IMR-90 (cell line): Measurements from ENCODE around the gene WWC2. TPM values are rescaled to one million over a fixed set of nuclear protein-coding genes. Genes with fewer than 3 reads are reported as not detected.

Experiments used
- ATAC-seq: fragments of 200-7000 bp; cut with Tn5 transposase; 2 replicates; pipeline ENCODE4 v1.9.1; 2020; ENCODE audit warnings: low read depth, mild to moderate bottlenecking, moderate library complexity
- BruUV-seq: library from RNA; stranded (reverse); fragments of 400-500 nt; replicated peaks from 2 replicates; lab custom pipeline; 2021; lab: Mats Ljungman, UMichigan
- CTCF ChIA-PET: fragments of 300-600 bp; formaldehyde crosslinking; extraction: SDS; loops from one replicate; lab custom pipeline; 2021; ENCODE audit warnings: antibody characterized with exemption; lab: Yijun Ruan, JAX
- POLR2A ChIA-PET: fragments of 300-600 bp; sonication (Branson Sonifier 250); formaldehyde crosslinking; loops from one replicate; lab custom pipeline; 2022; ENCODE audit warnings: antibody characterized with exemption; ENCODE audit not compliant: unreplicated experiment; lab: Charles Lee
- DNase-seq: peaks from one replicate; pipeline ENCODE4 v3.0.0; 2013
- H2AFZ ChIP-seq: replicated peaks from 2 replicates; pipeline ENCODE3; 2013; ENCODE audit warnings: low read length, mild to moderate bottlenecking; ENCODE audit not compliant: poor library complexity
- H2AK5ac ChIP-seq: 2 replicates; pipeline ENCODE4 v1.6.1; 2013; ENCODE audit warnings: low read depth, low read length, inconsistent platforms
- H2AK9ac ChIP-seq: replicated peaks from 2 replicates; pipeline ENCODE3; 2013; ENCODE audit warnings: mild to moderate bottlenecking, low read depth, low read length, moderate library complexity; ENCODE audit not compliant: poor library complexity
- H2BK120ac ChIP-seq: 2 replicates; pipeline ENCODE4 v1.6.1; 2013; ENCODE audit warnings: low read depth, low read length, inconsistent platforms
- H2BK15ac ChIP-seq: 3 replicates; pipeline ENCODE4 v1.6.1; 2013; ENCODE audit warnings: low read depth, low read length, inconsistent platforms
- H2BK20ac ChIP-seq: 2 replicates; pipeline ENCODE4 v1.6.1; 2013; ENCODE audit warnings: low read depth, mild to moderate bottlenecking, inconsistent platforms, low read length, moderate library complexity
- H2BK5ac ChIP-seq: 2 replicates; pipeline ENCODE4 v1.6.1; 2013; ENCODE audit warnings: mild to moderate bottlenecking, low read depth, low read length, inconsistent platforms; ENCODE audit not compliant: poor library complexity, severe bottlenecking
- H3K14ac ChIP-seq: replicated peaks from 2 replicates; pipeline ENCODE4 v1.6.1; 2013; ENCODE audit warnings: low read depth, low read length, inconsistent platforms
- H3K18ac ChIP-seq: 2 replicates; pipeline ENCODE4 v1.6.1; 2013; ENCODE audit warnings: low read depth, low read length, control low read depth
- H3K23ac ChIP-seq: 2 replicates; pipeline ENCODE4 v1.6.1; 2013; ENCODE audit warnings: low read depth, low read length, inconsistent platforms
- H3K27ac ChIP-seq: 2 replicates; pipeline ENCODE4 v1.5.1; 2013; ENCODE audit warnings: mild to moderate bottlenecking, control low read depth, low read length; ENCODE audit not compliant: insufficient read depth
- H3K27me3 ChIP-seq: 2 replicates; pipeline ENCODE4 v1.6.1; 2013; ENCODE audit warnings: low read length; ENCODE audit not compliant: control insufficient read depth, insufficient read depth
- H3K36me3 ChIP-seq: 2 replicates; pipeline ENCODE4 v1.6.1; 2013; ENCODE audit warnings: low read length, mixed read lengths; ENCODE audit not compliant: control insufficient read depth, insufficient read depth
- H3K4ac ChIP-seq: 2 replicates; pipeline ENCODE4 v1.6.1; 2013; ENCODE audit warnings: low read depth, low read length, inconsistent platforms
- H3K4me1 ChIP-seq: 2 replicates; pipeline ENCODE4 v1.6.1; 2013; ENCODE audit warnings: low read length, mixed read lengths; ENCODE audit not compliant: control insufficient read depth, insufficient read depth
- H3K4me2 ChIP-seq: 2 replicates; pipeline ENCODE4 v1.6.1; 2013; ENCODE audit warnings: low read depth, mild to moderate bottlenecking, control low read depth, low read length, moderate library complexity
- H3K4me3 ChIP-seq: 2 replicates; pipeline ENCODE4 v1.5.1; 2013; ENCODE audit warnings: low read depth, mild to moderate bottlenecking, control low read depth, low read length, moderate library complexity; ENCODE audit not compliant: insufficient read depth
- H3K56ac ChIP-seq: 2 replicates; pipeline ENCODE4 v1.6.1; 2013; ENCODE audit warnings: low read length, inconsistent platforms; ENCODE audit not compliant: insufficient read depth; ENCODE audit errors: extremely low read depth
- H3K79me1 ChIP-seq, 2 experiments: 2 replicates each; pipeline ENCODE4 v1.6.1; 2013; ENCODE audit warnings: low read length in 2 of 2, inconsistent platforms in 1 of 2, low read depth in 1 of 2
- H3K9ac ChIP-seq: 2 replicates; pipeline ENCODE4 v1.6.1; 2013; ENCODE audit warnings: low read depth, low read length, control low read depth
- H3K9me1 ChIP-seq: 2 replicates; pipeline ENCODE4 v1.6.1; 2013; ENCODE audit warnings: low read length, inconsistent platforms; ENCODE audit not compliant: insufficient read depth
- H3K9me3 ChIP-seq: 2 replicates; pipeline ENCODE4 v1.6.1; 2013; ENCODE audit warnings: low read length; ENCODE audit not compliant: control insufficient read depth, insufficient read depth
- H4K20me1 ChIP-seq: 2 replicates; pipeline ENCODE4 v1.6.1; 2013; ENCODE audit warnings: low read length, inconsistent platforms; ENCODE audit not compliant: insufficient read depth
- H4K5ac ChIP-seq: 2 replicates; pipeline ENCODE4 v1.6.1; 2013; ENCODE audit warnings: mild to moderate bottlenecking, low read depth, low read length, control low read depth
- H4K8ac ChIP-seq, 2 experiments: 2 replicates each; pipeline ENCODE4 v1.6.1; 2013; ENCODE audit warnings: low read depth in 2 of 2, low read length in 2 of 2, control low read depth in 1 of 2, inconsistent platforms in 1 of 2
- H4K91ac ChIP-seq: 2 replicates; pipeline ENCODE4 v1.6.1; 2013; ENCODE audit warnings: low read depth, low read length, inconsistent platforms; ENCODE audit not compliant: insufficient read depth
- CEBPB ChIP-seq: IDR thresholded peaks from 2 replicates; pipeline ENCODE4 v1.6.1; 2012; ENCODE audit warnings: low read depth, low read length, improper control_type of control experiment
- CHD1 ChIP-seq: IDR thresholded peaks from 2 replicates; pipeline ENCODE4 v1.6.1; 2012; ENCODE audit warnings: low read depth, low read length, improper control_type of control experiment
- CTCF ChIP-seq: conservative IDR thresholded peaks from 2 replicates; pipeline ENCODE4 v1.5.1; 2012; ENCODE audit warnings: mild to moderate bottlenecking, low read depth, low read length, improper control_type of control experiment
- FOS ChIP-seq: fragments of 150-350 bp; IDR thresholded peaks from 2 replicates; pipeline ENCODE4 v1.6.1; 2016; ENCODE audit warnings: low read depth, low read length
- MXI1 ChIP-seq: IDR thresholded peaks from 2 replicates; pipeline ENCODE4 v1.6.1; 2012; ENCODE audit warnings: low read depth, mild to moderate bottlenecking, low read length, moderate library complexity, borderline replicate concordance
- NFE2L2 ChIP-seq: fragments of 150-350 bp; IDR thresholded peaks from 2 replicates; pipeline ENCODE4 v1.6.1; 2016; ENCODE audit warnings: low read depth, mild to moderate bottlenecking, low read length
- POLR2A ChIP-seq: IDR thresholded peaks from 2 replicates; pipeline ENCODE4 v1.6.1; 2012; ENCODE audit warnings: mild to moderate bottlenecking, low read depth, low read length
- SMC3 ChIP-seq: fragments of 150-350 bp; IDR thresholded peaks from 2 replicates; pipeline ENCODE4 v1.6.1; 2016; ENCODE audit warnings: low read depth, mild to moderate bottlenecking, antibody characterized with exemption, low read length, moderate library complexity
- WGBS, 2 experiments: methylation state at CpG; one replicate each; pipeline versions ENCODE4 v1.1.5 to v1.1.7; 2013; ENCODE audit warnings: missing lambda C conversion rate in 2 of 2; ENCODE audit not compliant: insufficient read length in 1 of 2; ENCODE audit errors: extremely low coverage in 2 of 2; 5-methylcytosine and 5-hydroxymethylcytosine counted together
- dilution Hi-C: fragments of 300-500 bp; cut with HindIII; formaldehyde crosslinking; loops from one replicate; pipeline ENCODE4 v1.14.3; 2018; ENCODE audit warnings: low sequenced_read_pairs; ENCODE audit not compliant: unreplicated experiment
- in situ Hi-C: fragments of 300-500 bp; cut with MboI; formaldehyde crosslinking; loops from 3 replicates; pipeline ENCODE4 v1.14.3; 2019; ENCODE audit warnings: low sequenced_read_pairs, inconsistent platforms, mixed read lengths
- intact Hi-C: fragments of 100-400 bp; cut with micrococcal nuclease; formaldehyde crosslinking; loops from 2 replicates; pipeline ENCODE4 v1.10.0; 2022
- polyA plus RNA-seq, 3 experiments: library from polyadenylated mRNA; depleted of rRNA; stranded (reverse); fragments of >200 nt; gene quantifications; 2 replicates each; pipeline ENCODE4 v1.2.3, GENCODE V29; 2012; ENCODE audit warnings: low replicate concordance in 1 of 3
- total RNA-seq: library from RNA; depleted of rRNA; stranded (reverse); fragments of >200 nt; gene quantifications from 2 replicates; pipeline ENCODE4 v1.2.3, GENCODE V29; 2012

Gene WWC2
- total and polyA plus RNA-seq, 2 of the 4 experiments (the other 2 are of a cell fraction): 26.6 to 27.4 TPM

- Histone ChIP-seq H3K14ac (no peak overlapping the region), H4K20me1 (peaks cover 6% of the 10 kb centered on the region; the same call in 1 of the 2 replicates), H3K4ac (no peak overlapping the region), H3K23ac (no peak overlapping the region), H4K8ac (no peak overlapping the region), H3K4me3 (no peak overlapping the region), H3K18ac (no peak overlapping the region), H4K5ac (no peak overlapping the region), H2BK15ac (no peak overlapping the region), H3K56ac (no peak overlapping the region), H3K9me1 (no peaks in the 10 kb centered on the region; the same call in none of the 2 replicates), H2AFZ (no peak overlapping the region), H2BK120ac (no peak overlapping the region), H3K79me1 (peaks cover 22 to 68% of the 10 kb centered on the region in 2 experiments), H3K9me3 (no peaks in the 10 kb centered on the region), H3K4me2 (no peak overlapping the region), H3K4me1 (peaks cover 6% of the 10 kb centered on the region), H2AK9ac (no peak overlapping the region), H3K27me3 (no peaks in the 10 kb centered on the region), H2BK20ac (no peak overlapping the region), H3K9ac (no peak overlapping the region), H3K27ac (no peak overlapping the region), H2AK5ac (no peak overlapping the region), H4K91ac (no peak overlapping the region), H2BK5ac (no peak overlapping the region), H3K36me3 (peaks cover 10% of the 10 kb centered on the region)
- dilution Hi-C loops (no loop called here), intact Hi-C loops (no loop called here), in situ Hi-C loops (no loop called here)
- DNase-seq: no peak
- WGBS, 2 experiments: no CpG with 5 or more reads among the region's 2 CpGs
- ChIA-PET CTCF (no interaction called here), POLR2A (interaction anchor here (0.6 kb wide), 1 partner anchor 38 kb away, joined by 3 read pairs; no protein-coding TSS in a partner anchor)
- BruUV-seq: no TSS peak
- no peak for ATAC-seq
- TF ChIP-seq SMC3: no peak
- no peak for TF ChIP-seq NFE2L2
- TF ChIP-seq CTCF: no peak
- TF ChIP-seq CHD1: no peak
- TF ChIP-seq POLR2A: no peak
- TF ChIP-seq CEBPB: peak; percentile 35
- no peak for TF ChIP-seq MXI1
- TF ChIP-seq FOS: no peak
Observed at GRCh38 chr4:183205193-183205592, 106.1 kb downstream of the WWC2 start.
